G401.6 (cell line): Measurements from ENCODE around the gene RBM14.
"Not testable (repeated sequence)": the region's sequence is repeated elsewhere in the genome, so short reads cannot be mapped to it uniquely, and the experiment has no call there.

ENCODE experiments used
- FAIRE-seq: peaks from 2 replicates; lab custom pipeline; 2012; peaks lifted over from hg19 to GRCh38; lab: Jason Lieb, UNC

Gene RBM14

GRCh38 chr11:66595245-66595904 is 21.1 kb upstream of the RBM14 start:
- FAIRE-seq, result no peak

DNA sequence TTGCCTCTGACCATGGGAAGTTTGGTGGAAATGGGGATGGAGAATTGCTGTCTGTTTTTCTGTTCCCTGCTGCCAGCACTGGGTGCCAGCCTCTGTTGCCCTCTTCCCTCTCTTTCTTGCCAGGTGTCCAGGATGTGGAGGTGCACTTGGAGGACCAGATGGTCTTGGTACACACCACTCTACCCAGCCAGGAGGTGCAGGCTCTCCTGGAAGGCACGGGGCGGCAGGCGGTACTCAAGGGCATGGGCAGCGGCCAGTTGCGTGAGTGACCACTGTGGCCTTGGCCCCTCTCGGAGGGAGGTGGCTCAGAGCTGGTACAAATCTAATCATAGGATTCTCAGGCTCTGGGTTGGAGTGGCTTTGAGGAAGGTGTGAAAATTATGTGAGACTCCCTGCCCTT is 17.4 kb upstream of the RBM14 start:
- FAIRE-seq, result no peak

DNA sequence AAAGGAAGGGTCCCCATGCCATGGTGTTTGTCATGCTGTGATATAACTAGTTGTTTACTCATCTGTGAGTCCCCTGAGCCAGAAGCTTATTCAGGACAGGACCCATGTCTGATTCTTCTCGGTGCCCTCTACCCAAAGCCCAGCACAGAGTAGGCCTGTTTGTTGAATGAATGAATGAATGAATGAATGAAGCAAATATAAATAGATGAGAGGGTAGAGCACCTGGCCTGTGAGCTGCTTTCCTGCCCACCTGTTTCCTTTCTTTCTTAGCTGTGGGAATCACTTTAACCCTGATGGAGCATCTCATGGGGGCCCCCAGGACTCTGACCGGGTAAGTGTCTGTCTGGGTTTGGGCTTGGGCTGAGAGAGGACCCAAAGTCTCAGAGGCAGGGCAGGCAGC is 16.2 kb upstream of the RBM14 start:
- no peak for FAIRE-seq

- FAIRE-seq, result no peak
These were observed 15.7 kb upstream of the RBM14 start for GRCh38 chr11:66600631-66601233.

GRCh38 chr11:66603072-66603471 is 13.4 kb upstream of the RBM14 start:
- no peak for FAIRE-seq

- FAIRE-seq, result no peak
These were observed 12.3 kb upstream of the RBM14 start for GRCh38 chr11:66604155-66604554.

GRCh38 chr11:66606608-66607007 is 9.8 kb upstream of the RBM14 start:
- not testable (repeated sequence) for FAIRE-seq

GRCh38 chr11:66607126-66607834 is 9.2 kb upstream of the RBM14 start:
- no peak for FAIRE-seq

DNA sequence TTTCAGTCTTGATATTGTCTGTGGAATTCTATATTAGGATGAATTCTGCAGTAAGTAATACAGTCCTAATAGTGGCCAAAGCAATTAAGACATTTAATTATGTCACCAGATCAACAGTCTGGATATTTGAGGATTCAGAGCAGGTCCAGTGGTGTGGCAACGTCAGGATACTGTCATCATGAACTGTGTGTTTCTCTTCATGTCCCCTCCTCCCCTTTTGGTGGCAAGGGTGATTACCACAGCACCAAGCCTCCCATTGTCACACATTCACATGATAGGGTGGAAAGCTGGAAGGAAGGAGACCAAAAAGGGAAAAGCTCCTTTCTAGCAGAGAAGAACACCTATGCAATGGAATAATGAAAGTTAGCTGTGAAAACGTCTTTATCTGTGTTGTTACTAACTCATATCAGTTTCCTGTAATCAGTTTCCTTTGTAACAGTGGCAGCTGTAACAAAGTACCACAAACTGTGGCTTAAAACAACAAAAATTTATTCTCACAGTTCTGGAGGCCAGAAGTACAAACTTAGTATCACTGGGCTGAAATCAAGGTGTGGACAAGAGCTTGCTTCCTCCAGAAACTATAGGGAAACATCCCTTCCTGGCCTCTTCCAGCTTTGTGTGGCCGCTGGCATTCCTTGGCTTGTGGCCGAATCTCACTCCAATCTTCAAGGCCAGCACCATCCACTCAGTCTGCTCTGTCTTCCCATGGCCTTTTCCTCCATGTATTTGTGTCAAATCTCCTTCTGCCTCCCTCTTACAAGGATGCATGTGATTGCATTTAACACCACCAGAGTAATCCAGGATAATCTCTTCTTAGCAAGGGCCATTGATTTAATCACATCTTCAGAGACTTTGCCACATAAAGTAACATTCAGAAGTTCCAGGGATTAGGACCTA is 6.5 kb upstream of the RBM14 start:
- FAIRE-seq, result no peak

DNA sequence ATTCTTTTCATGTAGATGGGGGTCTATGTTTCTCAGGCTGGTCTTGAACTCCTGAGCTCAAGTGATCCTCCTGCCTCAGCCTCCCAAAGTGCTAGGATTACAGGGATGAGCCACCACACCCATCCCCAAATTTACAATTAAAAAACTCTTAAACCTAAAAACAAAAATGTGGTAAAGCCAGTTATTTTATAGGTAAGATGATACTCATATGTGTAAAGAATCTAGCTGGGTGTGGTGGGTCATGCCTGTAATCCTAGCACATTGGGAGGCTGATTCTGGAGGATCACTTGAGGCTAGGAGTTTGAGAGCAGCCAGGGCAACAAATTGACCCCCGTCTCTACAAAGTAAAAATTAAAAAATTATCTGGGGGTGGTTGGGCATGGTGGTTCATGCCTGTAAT is 4.0 kb upstream of the RBM14 start:
- no peak for FAIRE-seq

DNA sequence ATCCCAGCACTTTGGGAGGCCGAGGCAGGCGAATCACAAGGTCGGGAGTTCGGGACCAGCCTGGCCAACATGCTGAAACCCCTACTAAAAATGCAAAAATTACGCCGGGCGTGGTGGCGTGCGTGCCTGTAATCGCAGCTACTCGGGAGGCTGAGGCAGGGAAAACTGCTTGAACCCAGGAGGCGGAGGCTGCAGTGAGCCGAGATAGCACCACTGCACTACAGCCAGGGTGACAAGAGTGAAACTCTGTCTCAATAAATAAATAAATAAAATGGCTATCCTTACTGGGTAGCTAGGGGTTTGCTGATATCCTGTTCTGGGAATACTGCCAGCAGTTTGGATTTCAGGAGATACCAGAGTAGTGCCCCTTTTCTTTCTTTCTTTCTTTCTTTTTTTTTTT is 2.4 kb upstream of the RBM14 start:
- FAIRE-seq, result no peak

GRCh38 chr11:66617155-66617834 is 865 bp downstream of the RBM14 start:
- no peak for FAIRE-seq

DNA sequence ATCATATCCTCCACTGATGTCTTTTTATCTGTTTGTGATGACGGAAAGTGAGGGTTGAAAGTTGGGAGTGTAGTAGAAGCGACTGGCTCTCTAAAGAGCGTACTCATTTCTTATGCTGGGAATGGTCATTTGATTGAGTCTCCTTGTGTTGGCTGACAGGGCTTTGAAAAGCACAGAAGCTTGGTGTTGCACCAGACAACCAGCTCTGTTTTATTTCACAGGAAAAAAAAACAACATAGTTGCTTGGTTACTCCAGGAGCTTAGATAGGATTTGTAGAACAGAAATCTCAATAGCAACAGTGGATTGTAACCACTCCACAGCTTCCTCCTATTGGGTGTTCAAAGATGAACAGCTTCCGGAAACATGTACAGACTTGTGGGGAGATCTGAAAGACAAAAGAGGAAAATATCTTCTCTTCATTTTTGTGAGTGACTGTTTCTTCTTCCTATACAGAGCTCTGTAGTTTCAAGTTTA is 2.7 kb downstream of the RBM14 start:
- FAIRE-seq, result no peak

GRCh38 chr11:66624450-66624849 is 8.0 kb downstream of the RBM14 start:
- no peak for FAIRE-seq

GRCh38 chr11:66625041-66625751 is 8.8 kb downstream of the RBM14 start:
- no peak for FAIRE-seq

DNA sequence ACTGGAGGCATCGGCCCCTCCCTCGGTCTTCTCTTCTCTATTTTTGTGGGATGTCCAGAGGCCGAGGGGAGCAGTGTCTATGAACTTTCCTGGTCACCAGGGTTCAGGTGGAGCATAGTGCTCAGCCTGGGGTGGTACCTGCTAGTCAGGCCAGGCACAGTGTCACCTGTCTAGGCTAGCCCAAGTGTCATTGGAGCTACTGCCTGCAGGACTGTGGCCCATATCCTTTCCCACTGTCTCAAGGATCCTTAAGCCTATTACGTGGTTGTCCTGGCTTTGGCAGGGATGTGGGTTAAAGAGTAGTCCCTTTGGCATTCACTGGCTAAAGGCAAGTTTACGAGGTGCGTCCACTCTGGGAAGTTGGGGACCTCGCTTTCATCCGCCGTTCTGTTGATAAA is 9.3 kb downstream of the RBM14 start:
- no peak for FAIRE-seq

GRCh38 chr11:66626382-66626781 is 10.0 kb downstream of the RBM14 start:
- no peak for FAIRE-seq

DNA sequence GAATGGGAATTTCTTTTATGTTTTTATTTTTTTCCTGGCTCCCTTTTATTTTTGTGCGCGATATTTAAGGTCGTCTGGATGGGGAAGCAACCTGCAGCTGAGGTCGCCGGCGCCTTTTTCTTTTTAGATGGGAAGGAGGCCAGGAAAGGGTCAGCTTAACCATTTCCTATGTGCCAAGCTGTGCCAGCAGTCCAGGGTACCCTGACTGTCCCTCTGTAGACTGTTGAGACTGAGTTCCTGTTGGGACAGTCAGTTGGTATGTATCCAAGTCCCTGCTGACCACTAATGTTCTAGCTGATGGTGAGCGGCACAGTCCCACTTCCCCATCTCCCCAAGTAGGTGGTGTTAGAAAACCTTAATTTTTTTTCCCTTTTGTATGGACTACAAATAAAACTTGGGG is 10.5 kb downstream of the RBM14 start:
- FAIRE-seq, result no peak

DNA sequence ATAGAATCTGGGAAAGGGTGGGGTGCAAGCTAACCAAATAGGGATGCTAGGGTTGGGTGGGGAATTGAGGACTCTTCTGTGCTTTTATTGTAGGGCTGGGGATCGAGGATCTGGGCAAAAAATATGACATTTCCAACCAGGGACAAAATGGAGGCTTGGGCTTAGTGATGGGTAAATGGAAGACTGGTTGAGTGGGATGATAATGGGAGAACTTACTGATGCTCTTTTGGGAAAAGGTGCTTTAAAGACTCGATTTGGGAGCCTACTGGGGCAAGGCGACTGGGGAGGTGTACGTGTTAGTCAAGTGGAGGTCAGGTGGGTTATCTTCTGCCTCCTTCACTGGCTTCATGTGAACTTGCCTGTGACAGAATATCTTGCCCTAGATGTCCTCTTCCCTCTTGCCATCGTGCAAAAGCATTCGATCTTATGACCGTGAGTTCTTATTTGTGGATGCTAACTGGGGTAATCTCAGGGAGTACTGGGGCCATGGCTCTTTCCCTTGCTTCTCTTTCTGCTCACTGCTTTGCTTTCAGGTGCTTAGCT is 11.7 kb downstream of the RBM14 start:
- FAIRE-seq, result no peak

DNA sequence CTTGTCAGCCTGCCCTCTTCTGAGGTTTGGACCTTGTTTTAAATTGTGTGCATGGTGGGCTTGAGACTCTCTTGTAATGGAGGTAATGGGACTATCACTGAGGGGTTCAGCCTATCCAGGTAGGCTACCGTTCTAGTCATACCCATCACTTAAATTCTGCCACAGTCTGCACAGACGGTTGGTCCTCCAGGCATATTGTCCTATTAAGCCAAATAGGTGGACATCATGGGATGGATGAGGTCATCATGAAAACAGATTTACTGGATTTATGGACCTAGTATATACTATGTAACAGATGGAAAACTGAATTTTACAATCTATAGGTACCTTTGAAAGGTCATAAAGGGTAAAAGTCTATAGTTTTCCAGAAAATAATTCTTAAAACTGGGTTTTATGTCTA is 12.9 kb downstream of the RBM14 start:
- no peak for FAIRE-seq

DNA sequence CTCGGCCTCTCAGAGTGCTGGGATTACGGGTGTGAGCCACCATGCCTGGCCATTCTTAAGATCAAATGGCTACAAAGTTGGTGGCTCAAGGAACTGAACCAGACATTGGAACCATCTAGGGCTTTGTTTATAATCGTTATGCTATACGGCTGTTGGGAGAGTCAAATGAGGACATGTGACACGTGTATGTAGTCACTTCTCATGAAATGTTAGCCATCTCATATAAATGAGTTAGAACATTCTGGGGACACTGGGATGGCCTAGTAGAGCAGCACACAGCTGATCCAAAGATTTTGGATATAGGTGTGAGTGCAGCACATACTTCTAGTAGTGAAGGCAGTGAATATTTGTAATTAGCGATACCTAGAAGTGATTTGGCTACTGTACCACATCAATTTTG is 15.5 kb downstream of the RBM14 start:
- no peak for FAIRE-seq
